HG03064 (cell line): ENCODE measurements around the gene CGB1.
"Not testable (repeated sequence)": the region's sequence is repeated elsewhere in the genome, so short reads cannot be mapped to it uniquely, and the experiment has no call there.

Source experiments
- ATAC-seq: cut with Tn5 transposase; IDR thresholded peaks from one replicate; pipeline ENCODE4 v1.9.1; 2021; ENCODE audit warnings: low read depth; ENCODE audit not compliant: unreplicated experiment

Gene CGB1

DNA sequence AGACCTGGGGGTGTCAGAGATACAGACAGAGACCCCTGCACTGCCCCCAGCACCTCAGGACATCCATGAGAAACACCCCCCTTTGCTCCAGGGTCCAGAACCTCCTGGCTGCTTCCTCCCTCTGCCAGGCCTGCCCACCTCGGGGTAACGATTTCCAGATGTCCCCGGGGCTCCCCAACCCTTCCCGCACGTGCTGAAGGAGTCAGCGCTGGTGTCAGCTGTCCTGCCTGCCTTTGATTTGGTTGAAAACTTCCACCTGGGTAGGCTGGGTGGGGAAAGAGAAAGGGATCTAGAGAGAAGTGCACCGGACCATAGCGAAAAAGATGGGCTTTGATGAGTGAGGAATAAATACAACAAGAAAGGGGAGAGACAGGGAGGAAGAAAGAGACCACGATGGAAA is 22.4 kb upstream of the CGB1 start:
- no peak for ATAC-seq

DNA sequence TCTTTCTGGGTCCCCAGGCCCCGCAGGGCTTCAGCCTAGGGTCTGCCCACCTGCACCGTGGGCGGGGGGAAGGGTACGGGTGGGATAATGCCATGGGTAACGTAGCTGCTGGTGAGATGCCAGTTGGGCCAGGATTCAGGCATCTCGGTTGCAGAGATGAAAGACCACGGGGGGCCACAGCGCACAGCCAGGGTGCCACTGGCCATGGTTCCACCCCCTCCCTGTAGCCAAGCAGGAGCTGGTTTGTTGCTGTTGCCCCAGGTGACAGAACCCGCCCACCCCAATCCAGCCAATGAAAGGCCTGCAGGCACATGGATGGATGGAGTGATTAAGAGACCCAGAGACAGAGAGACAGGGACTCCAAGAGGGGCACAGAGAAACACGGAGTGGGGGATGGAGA is 21.9 kb upstream of the CGB1 start:
- ATAC-seq = no peak

DNA sequence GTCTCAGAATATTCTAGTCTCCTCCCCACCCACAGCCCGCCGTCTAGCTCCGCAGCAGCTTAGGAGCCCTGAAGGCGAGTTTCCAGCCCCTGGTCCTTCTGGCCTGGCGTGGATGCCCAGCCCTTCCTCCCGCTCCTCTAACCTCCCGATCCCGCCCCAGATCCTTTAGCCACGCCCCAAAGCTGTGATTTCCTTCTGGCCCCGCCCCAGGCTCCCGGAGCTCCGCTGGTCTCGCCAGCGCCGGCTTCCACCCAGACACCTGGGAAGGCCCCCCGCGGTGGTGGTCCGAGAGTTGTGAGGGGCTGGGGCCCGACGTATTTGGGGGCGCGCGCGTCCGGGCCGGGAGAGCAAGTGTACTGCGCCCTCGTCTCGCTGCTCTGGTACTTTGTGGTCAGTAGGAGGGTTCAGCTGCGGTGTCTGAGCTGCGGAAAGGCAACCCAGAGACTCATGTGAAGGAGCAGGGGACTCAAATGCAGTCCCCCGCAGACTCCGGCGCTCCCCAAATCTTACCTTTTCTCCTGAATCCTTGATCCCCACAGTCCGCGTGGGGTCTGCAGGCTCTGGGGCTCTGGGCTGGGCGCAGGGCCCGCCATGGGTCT is 21.0 kb upstream of the CGB1 start, which contains the start of gene CGB7:
Gene CGB7, minus strand, starts transcription at position 114 of the 599 bp plus-strand sequence. CDS start 2,374 bp downstream, outside the sequence.
- ATAC-seq = no peak

DNA sequence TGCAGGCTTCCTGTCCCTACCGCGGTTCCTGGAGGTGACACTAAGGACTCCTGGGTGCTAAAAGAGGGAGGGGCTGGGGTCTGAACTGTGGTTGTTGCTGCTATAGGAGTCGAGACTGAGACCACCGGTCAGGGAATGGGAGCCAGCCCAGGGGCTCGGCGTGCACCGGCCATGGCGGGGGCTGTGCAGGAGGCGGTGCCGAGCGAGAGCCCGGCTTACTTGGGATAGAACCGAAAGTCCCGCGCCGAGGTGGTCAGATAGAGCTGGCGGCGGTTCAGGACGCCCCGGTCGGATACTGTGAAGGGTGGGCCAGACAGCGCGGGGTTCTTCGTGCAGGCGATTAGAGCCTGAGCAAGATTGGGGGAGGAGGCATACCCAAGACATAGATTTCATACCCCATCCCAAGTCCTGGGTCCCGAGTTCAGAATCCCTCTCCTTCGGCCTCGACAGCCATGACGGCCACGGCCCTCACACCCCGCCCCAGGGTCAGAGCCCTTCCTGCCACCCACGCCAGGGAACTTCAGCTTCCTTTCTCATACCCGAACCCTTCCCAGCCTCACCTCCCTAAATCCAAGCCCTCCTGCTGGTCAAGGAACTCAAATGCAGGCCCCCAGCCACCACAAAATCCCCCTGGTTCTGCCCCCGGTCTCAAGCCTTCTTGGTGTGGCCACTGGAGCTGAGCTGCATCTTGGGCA is 20.4 kb upstream of the CGB1 start:
- not testable (repeated sequence) for ATAC-seq

DNA sequence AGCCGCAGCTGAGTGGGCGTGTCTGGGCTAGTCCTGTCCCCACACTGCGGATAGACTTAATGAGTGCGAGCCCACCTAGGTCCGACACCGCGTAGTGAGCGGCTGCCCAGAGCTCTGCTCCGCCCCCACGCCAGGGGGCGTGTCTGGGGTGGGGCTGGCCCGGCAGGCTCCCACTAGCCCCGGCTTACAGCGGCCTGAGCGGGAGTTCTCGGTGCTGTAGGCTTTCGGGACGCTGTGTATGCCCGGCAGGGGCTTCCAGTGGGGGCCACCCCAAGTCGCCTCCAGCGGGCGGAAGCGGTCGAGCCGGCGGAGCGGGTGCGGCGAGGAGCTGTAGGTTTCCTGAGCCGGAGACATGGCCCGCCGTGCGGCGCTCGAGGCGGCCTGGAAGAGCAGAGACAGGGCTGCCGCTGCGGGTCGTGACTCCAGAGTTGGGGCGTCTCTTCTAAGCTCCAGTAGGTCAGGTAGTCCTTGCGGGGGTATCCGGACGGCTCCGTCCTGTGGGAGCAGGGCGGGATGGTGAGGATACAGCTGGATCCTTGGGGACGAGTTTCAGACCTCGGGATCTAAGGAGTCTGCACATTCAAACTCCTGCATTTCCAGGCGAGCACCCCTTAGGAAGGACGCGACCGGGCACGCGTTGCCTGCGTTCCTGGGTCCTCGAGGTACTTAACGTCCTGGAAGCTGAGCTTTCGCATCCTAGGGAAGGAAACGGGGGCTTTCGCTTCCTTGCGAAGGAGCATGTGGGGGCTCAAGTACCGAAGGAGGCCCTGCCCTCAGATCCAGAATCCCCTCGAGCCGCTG is 19.6 kb upstream of the CGB1 start:
- ATAC-seq = no peak

DNA sequence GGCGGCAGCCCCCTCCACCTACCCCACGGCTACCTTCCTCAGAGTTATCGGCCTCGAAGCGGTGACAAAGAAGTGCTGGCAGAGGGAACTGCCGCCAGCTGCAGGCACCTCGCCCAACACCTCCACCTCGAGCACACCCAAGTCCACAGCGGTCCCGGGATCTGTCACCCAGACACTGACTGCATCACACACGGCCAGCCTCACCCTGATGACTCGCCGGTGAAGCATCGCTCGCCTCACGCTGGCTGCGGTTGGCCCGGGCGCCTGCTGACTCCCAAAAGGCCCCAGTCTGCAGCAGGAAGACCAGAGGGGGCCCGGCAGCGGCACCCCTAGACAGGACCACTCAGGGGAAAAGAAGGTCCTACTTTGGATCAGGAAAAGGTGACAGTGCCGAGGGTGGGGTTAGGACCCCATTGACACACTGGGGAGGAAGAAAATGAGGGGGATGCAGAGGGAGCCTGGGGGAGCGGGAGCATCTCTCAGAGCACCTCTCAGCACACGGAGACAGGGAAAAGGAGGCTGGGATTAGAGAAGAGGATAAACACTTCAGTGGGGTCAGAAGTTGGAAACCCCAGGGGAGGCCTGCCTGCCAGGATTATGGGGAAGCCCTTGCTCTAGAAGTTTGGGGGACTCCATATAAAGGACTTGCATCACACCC is 13.8 kb upstream of the CGB1 start:
- ATAC-seq = not testable (repeated sequence)

DNA sequence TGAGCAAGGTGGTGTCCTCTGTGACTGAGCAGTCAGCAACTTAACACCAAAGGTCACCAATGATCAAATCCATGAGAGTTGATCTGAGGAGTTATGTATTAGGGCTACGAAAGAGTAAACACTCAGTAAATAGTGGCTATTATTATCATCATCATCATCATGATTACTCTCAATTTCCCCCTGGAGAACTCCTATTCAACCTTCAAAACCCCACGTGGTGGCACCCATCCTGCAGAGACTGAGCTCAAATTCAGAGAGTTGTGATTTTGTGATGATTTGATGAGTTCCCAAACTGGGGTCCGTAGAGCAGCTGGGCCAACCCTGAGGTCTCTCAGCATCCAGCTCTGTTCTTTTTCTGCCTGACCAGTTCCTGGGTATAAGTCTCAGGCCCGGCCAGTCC is 13.1 kb upstream of the CGB1 start:
- ATAC-seq = not testable (repeated sequence)

DNA sequence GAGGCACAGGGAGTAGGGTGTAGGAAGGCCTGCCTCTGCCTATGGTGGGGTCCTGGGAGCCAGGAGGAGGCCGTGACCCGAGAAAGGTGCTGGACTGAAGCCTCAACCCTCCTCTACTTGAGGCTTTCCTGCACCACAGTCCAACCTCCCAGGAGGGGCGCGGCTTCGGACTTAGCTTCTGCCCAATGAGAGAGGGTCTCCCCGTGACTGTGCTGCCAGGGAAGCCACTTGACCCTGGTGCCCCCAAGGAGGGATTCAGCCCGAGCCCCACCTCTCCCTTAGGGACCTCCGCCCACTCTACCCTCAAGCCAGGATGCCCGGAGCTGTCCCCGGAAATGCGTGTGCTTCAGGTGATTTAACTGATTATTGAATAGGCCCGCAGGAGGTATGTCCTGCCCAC is 12.3 kb upstream of the CGB1 start, which contains the start of gene CGB8:
Gene CGB8, minus strand, starts transcription at position 101 of the 400 bp plus-strand sequence. CDS start 372 bp downstream, outside the sequence.
- not testable (repeated sequence) for ATAC-seq

DNA sequence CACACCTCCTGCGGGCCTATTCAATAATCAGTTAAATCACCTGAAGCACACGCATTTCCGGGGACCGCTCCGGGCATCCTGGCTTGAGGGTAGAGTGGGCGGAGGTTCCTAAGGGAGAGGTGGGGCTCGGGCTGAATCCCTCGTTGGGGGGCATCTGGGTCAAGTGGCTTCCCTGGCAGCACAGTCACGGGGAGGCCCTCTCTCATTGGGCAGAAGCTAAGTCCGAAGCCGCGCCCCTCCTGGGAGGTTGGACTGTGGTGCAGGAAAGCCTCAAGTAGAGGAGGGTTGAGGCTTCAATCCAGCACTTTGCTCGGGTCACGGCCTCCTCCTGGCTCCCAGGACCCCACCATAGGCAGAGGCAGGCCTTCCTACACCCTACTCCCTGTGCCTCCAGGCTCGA is 6.9 kb upstream of the CGB1 start, which contains the start of gene CGB5:
Gene CGB5, plus strand, starts transcription at position 301 of the 400 bp plus-strand sequence. CDS start 362 bp downstream, outside the sequence.
- not testable (repeated sequence) for ATAC-seq

DNA sequence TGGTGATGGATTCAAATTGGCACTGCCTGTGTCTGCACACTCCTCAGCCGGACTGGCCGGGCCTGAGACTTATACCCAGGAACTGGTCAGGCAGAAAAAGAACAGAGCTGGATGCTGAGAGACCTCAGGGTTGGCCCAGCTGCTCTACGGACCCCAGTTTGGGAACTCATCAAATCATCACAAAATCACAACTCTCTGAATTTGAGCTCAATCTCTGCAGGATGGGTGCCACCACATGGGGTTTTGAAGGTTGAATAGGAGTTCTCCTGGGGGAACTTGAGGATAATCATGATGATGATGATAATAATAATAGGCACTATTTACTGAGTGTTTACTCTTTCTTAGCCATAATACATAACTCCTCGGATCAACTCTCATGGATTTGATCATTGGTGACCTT is 6.0 kb upstream of the CGB1 start:
- ATAC-seq = not testable (repeated sequence)

DNA sequence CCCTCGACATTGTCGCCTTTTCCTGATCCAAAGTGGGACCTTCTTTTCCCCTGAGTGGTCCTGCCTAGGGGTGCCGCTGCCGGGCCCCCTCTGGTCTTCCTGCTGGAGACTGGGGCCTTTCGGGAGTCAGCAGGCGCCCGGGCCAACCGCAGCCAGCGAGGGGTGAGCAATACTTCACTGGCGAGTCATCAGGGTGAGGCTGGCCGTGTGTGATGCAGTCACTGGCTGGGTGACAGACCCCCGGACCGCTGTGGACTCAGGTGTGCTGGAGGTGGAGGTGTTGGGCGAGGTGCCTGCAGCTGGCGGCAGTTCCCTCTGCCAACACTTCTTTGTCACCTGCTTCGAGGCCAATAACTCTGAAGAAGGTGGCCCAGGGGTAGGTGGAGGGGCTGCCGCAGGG is 5.5 kb upstream of the CGB1 start:
- ATAC-seq = no peak

DNA sequence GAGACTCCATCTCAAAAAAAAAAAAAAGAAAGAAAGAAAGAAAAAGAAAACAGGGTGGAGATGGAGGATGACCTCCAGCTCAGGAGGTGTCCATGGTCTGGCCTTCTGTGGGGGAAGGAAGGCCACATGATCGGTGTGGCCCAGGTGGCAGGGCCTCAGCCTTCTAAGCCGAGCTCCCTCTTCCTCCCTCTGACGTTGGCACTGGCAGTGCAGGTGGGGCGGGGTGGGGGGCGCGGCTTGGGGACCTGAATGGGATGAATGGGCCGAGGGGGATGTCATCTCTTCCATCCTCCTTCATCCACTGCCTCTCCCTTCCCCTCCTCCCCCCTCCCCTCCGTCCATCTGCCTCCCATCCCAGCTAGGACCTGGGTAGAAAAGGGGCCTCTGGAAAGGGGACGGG is 3.0 kb upstream of the CGB1 start:
- ATAC-seq = not testable (repeated sequence)

DNA sequence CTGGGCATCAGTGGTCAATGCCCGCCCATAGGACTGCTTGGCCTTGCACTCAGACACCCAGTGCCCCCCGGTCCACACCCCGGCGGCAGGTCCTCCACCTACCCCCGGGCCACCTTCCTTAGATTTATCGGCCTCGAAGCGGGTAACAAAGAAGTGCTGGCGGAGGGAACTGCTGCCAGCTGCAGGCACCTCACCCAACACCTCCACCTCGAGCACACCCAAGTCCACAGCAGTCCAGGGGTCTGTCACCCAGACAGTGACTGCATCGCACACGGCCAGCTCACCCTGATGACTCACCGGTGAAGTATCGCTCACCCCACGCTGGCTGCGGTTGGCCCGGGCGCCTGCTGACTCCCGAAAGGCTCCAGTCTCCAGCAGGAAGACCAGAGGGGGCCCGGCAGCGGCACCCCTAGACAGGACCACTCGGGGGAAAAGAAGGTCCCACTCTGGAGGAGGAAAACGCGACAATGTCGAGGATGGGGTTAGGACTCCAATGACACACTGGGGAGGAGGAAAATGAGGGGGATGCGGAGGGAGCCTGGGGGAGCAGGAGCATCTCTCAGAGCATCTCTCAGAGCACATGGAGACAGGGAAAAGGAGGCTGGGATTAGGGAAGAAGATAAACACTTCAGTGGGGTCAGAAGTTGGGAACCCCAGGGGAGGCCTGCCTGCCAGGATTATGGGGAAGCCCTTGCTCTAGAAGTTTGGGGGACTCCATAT is 2.0 kb upstream of the CGB1 start:
- not testable (repeated sequence) for ATAC-seq

DNA sequence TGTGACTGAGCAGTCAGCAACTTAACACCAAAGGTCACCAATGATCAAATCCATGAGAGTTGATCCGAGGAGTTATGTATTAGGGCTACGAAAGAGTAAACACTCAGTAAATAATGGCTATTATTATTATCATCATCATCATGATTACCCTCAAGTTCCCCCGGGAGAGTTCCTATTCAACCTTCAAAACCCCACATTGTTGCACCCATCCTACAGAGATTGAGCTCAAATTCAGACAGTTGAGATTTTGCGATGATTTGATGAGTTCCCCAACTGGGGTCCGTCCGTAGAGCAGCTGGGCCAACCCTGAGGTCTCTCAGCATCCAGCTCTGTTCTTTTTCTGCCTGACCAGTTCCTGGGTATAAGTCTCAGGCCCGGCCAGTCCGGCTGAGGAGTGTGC is 1.4 kb upstream of the CGB1 start:
- ATAC-seq = not testable (repeated sequence)

DNA sequence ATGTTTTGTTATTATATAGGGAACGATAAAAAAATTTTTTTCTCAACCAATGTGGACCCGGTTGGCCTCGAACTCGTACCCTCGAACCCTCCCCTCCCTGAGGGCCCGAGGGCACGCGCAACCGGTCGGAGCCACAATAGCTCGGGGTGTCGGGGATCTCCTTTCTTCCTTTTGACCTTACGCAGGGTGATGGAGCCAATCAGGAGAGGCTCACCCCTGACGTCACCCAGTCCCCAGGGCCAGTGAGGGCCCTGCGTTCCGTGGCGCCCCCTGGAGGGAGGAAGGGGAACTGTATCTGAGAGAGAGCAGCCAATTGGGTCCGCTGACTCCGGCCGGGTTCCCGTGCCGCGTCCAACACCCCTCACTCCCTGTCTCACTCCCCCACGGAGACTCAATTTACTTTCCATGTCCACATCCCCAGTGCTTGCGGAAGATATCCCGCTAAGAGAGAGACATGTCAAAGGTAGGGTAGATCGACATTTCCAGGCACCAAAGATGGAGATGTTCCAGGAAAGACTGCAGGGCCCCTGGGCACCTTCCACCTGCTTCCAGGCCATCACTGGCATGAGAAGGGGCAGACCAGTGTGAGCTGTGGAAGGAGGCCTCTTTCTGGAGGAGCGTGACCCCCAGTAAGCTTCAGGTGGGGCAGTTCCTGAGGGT is 4.9 kb downstream of the CGB1 start, which contains the start of gene CGB2:
Gene CGB2, plus strand, starts transcription at position 249 of the 660 bp plus-strand sequence. Its CDS starts 206 bp downstream, at position 455.
- ATAC-seq = not testable (repeated sequence)

DNA sequence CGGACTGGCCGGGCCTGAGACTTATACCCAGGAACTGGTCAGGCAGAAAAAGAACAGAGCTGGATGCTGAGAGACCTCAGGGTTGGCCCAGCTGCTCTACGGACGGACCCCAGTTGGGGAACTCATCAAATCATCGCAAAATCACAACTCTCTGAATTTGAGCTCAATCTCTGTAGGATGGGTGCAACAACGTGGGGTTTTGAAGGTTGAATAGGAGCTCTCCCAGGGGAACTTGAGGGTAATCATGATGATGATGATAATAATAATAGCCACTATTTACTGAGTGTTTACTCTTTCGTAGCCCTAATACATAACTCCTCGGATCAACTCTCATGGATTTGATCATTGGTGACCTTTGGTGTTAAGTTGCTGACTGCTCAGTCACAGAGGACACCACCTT is 6.4 kb downstream of the CGB1 start:
- ATAC-seq = not testable (repeated sequence)

DNA sequence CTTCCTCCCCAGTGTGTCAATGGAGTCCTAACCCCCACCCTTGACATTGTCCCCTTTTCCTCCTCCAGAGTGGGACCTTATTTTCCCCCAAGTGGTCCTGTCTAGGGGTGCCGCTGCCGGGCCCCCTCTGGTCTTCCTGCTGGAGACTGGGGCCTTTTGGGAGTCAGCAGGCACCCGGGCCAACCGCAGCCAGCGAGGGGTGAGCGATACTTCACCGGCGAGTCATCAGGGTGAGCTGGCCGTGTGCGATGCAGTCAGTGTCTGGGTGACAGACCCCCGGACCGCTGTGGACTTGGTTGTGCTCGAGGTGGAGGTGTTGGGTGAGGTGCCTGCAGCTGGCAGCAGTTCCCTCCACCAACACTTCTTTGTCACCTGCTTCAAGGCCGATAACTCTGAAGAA is 6.9 kb downstream of the CGB1 start:
- not testable (repeated sequence) for ATAC-seq

DNA sequence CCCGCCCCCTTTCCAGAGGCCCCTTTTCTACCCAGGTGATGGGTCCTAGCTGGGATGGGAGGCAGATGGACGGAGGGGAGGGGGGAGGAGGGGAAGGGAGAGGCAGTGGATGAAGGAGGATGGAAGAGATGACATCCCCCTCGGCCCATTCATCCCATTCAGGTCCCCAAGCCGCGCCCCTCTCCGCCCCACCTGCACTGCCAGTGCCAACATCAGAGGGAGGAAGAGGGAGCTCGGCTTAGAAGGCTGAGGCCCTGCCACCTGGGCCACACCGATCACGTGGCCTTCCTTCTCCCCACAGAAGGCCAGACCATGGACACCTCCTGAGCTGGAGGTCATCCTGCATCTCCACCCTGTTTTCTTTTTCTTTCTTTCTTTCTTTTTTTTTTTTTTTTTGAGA is 8.0 kb downstream of the CGB1 start:
- not testable (repeated sequence) for ATAC-seq

DNA sequence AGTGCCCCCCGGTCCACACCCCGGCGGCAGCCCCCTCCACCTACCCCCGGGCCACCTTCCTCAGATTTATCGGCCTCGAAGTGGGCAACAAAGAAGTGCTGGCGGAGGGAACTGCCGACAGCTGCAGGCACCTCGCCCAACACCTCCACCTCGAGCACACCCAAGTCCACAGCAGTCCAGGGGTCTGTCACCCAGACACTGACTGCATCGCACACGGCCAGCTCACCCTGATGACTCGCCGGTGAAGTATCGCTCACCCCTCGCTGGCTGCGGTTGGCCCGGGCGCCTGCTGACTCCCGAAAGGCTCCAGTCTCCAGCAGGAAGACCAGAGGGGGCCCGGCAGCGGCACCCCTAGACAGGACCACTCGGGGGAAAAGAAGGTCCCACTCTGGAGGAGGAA is 11.1 kb downstream of the CGB1 start:
- not testable (repeated sequence) for ATAC-seq
